ENCODE results near the gene CFAP299. TPM values are rescaled to one million over a fixed set of nuclear protein-coding genes. Genes with fewer than 3 reads are reported as not detected.

The CFAP299 gene
- total and polyA plus RNA-seq, 2 donors (not counting 3 experiments of a cell fraction or from before 2014, with no cell fraction given) = not detected

DNA sequence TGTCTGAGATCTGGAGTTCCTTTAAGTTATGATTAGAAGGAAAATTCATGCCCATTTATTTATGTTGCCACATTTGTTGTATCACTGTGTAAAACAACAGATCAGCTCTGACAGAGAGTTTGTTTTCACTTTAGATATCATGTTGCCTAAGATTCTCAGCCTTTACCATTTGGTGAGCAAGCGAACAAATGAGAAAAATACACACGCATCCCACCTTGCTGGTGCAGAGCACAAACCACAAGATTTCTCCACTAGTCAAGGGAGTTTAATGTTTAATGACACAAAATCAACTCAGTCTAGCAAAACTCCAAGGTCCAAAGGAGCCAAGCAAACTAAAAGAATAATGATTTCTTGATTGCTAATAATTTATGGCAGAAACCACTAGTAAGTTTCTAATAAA is 41.3 kb upstream of the CFAP299 start:
- intact Hi-C loops (cut with micrococcal nuclease) = no loop called here
- no peak overlapping the region for H3K9ac ChIP-seq (replicated peaks; ENCODE audit: extremely low read depth, insufficient read depth, low read length)
- H3K27ac ChIP-seq (ENCODE audit: insufficient read depth, low read depth, low read length) = no peak overlapping the region
- no peaks in the 10 kb centered on the region for H3K9me1 ChIP-seq (replicated peaks; ENCODE audit: control insufficient read depth, extremely low read depth, insufficient read depth, low read length)
- DNase-seq (ENCODE audit: low read depth, low spot score) = no peak
- no peak overlapping the region for H2AFZ ChIP-seq (ENCODE audit: low read depth, low read length)
- no peak overlapping the region for H3K4me3 ChIP-seq (replicated peaks in 1 of 3; ENCODE audit: insufficient read depth in 1 of 3, low read depth in 1 of 3, low read length in 3 of 3)
- H4K20me1 ChIP-seq (replicated peaks; ENCODE audit: control insufficient read depth, extremely low read depth, insufficient read depth, low read length) = no peaks in the 10 kb centered on the region
- no peak for FAIRE-seq
- TF ChIP-seq, protein P1, sequence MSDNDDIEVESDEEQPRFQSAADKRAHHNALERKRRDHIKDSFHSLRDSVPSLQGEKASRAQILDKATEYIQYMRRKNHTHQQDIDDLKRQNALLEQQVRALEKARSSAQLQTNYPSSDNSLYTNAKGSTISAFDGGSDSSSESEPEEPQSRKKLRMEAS (IDR thresholded peaks at IDR 0.05; ENCODE audit: insufficient read depth, insufficient read length) = no peak
- TF ChIP-seq, protein P2, sequence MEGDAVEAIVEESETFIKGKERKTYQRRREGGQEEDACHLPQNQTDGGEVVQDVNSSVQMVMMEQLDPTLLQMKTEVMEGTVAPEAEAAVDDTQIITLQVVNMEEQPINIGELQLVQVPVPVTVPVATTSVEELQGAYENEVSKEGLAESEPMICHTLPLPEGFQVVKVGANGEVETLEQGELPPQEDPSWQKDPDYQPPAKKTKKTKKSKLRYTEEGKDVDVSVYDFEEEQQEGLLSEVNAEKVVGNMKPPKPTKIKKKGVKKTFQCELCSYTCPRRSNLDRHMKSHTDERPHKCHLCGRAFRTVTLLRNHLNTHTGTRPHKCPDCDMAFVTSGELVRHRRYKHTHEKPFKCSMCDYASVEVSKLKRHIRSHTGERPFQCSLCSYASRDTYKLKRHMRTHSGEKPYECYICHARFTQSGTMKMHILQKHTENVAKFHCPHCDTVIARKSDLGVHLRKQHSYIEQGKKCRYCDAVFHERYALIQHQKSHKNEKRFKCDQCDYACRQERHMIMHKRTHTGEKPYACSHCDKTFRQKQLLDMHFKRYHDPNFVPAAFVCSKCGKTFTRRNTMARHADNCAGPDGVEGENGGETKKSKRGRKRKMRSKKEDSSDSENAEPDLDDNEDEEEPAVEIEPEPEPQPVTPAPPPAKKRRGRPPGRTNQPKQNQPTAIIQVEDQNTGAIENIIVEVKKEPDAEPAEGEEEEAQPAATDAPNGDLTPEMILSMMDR (IDR thresholded peaks at IDR 0.05; ENCODE audit: extremely low read depth in 1 of 2, insufficient read depth in 1 of 2, low read depth in 1 of 2, low read length in 2 of 2) = no peak
- no peak for TF ChIP-seq GATA2 (IDR thresholded peaks at IDR 0.05; ENCODE audit: insufficient read depth, insufficient read length, low read depth, low read length)
- TF ChIP-seq MYC (IDR thresholded peaks at IDR 0.05; ENCODE audit: low read depth, low read length) = no peak
- TF ChIP-seq POLR2A (IDR thresholded peaks at IDR 0.05; ENCODE audit: low read depth, low read length) = no peak
- no peak for TF ChIP-seq JUN (IDR thresholded peaks at IDR 0.05; ENCODE audit: borderline replicate concordance, insufficient read depth, insufficient read length, low read depth)
- no peak for TF ChIP-seq EZH2 (IDR thresholded peaks at IDR 0.05; ENCODE audit: borderline replicate concordance, low read depth, low read length, severe bottlenecking)
- TF ChIP-seq FOS (IDR thresholded peaks at IDR 0.05; ENCODE audit: borderline replicate concordance, insufficient read depth, low read length) = no peak
- no peak for TF ChIP-seq POLR2AphosphoS5 (IDR thresholded peaks at IDR 0.05; ENCODE audit: insufficient read depth, low read depth, low read length)
- H3K36me3 ChIP-seq (ENCODE audit: control insufficient read depth in 2 of 2, extremely low read depth in 1 of 2, insufficient read depth in 2 of 2, low read length in 2 of 2) = no peaks in the 10 kb centered on the region
- H3K4me2 ChIP-seq (ENCODE audit: insufficient read depth, low read length) = no peak overlapping the region
- no TSS peak for BruUV-seq (replicated peaks)
- H3K9me3 ChIP-seq (replicated peaks; ENCODE audit: control insufficient read depth, insufficient read depth, low read length) = no peaks in the 10 kb centered on the region
- H3K79me2 ChIP-seq (ENCODE audit: control insufficient read depth, insufficient read depth, low read length) = no peaks in the 10 kb centered on the region
- CTCF ChIA-PET = interaction anchor here (1.2 to 1.4 kb wide), 2 partner anchors 9 to 27 kb away, joined by 3 read pairs; partner anchors contain the start of gene FGF5
- POLR2A ChIA-PET = no interaction called here
- H3K27me3 ChIP-seq (ENCODE audit: control insufficient read depth in 2 of 2, insufficient read depth in 2 of 2, low read length in 2 of 2) = peaks cover 2 to 20% of the 10 kb centered on the region in 2 experiments
- H3K4me1 ChIP-seq (ENCODE audit: control insufficient read depth, extremely low read depth, insufficient read depth, low read length) = no peaks in the 10 kb centered on the region
- dilution Hi-C loops (cut with MboI; ENCODE audit: extremely low pct_ligation_motif_present, low sequenced_read_pairs) = no loop called here

All from endothelial cell of umbilical vein (primary cell).